Colonic mucosa (tissue), 4 donors: ENCODE measurements around the gene JPT2. TPM values are rescaled to one million over a fixed set of nuclear protein-coding genes. Genes with fewer than 3 reads are reported as not detected.

ENCODE experiments used
- DNase-seq: peaks from one replicate; pipeline ENCODE4 v3.0.0-alpha.2; 2020
- H3K27ac ChIP-seq: fragments of 200-600 bp; one replicate; pipeline ENCODE4 v1.8.0; 2021
- H3K27me3 ChIP-seq: fragments of 200-600 bp; one replicate; pipeline ENCODE4 v1.8.0; 2021
- H3K36me3 ChIP-seq: fragments of 200-600 bp; one replicate; pipeline ENCODE4 v1.8.0; 2021
- H3K4me1 ChIP-seq: fragments of 200-600 bp; one replicate; pipeline ENCODE4 v1.8.0; 2021; ENCODE audit warnings: mild to moderate bottlenecking
- H3K4me3 ChIP-seq: fragments of 200-600 bp; one replicate; pipeline ENCODE4 v1.8.0; 2021
- H3K9ac ChIP-seq, 2 donors: one replicate each; pipeline ENCODE4 v1.7.0; 2013; ENCODE audit warnings: control low read depth in 2 of 2, low read depth in 2 of 2, low read length in 2 of 2
- H3K9me3 ChIP-seq: fragments of 200-600 bp; one replicate; pipeline ENCODE4 v1.8.0; 2021
- intact Hi-C: fragments of 100-400 bp; cut with DNase I; formaldehyde crosslinking; loops from one replicate; pipeline ENCODE4 v1.14.1; 2022
- total RNA-seq, 2 donors: library from RNA; stranded (reverse); fragmentation: NEBNext Ultra II Directional in 1 of 2; extraction: Animal tissue kit (Norgen Biotek cat#: 25700) in 1 of 2; gene quantifications; one replicate each; pipeline ENCODE4 v1.2.1, GENCODE V29; 2021
- TF ChIP-seq, protein P1 (sequence below): fragments of 200-600 bp; IDR thresholded peaks from one replicate; pipeline ENCODE4 v1.8.0; 2022; ENCODE audit warnings: antibody characterized with exemption, mild to moderate bottlenecking
- donor health status: healthy.
- donor health status: DM: no; HTN: no; CAD: no.
- donor health status: DM: no; HTN: no; CAD: no.

JPT2 gene
- total RNA-seq, 2 donors from 2014 or later, result 53.5 to 123 TPM

DNA sequence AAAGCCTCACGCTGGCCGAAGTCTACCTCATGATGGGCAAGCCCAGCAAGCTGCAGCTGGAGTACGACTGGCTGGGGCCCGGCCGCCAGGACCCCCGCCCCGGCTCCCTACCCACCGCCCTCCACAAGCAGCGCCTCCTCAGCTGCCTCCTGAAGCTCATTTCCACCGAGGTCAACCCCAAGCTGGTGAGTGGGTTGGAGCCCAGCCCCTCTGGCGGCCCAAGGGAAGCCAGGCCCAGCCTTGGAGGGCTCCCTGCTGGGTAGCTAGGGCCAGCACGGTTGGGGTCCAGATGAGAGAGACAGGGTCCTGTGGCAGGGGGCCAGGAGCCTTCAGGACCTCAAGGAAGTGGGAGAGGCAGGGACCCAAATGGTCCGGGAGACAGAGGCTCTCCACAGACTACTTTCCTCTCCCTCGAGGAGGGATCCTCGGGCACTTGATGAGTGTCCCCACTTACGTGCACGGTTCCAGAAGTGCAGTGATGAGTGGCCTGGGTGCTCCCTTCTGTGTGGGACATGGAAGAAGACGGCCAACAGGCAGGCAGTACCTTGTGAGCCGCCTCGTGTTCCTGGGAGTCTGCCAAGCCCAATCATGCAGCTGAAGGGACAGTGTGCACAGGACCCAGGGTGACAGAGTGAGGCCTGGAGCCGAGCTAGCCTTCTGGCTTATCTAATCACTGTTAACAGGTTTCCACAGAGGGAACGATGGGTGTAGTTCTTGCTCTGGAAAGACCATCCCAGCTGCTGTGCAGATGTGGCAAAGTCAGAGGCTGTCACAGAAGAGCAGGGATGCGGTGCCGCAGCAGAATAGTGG is 21.1 kb upstream of the JPT2 start:
- H3K27ac ChIP-seq, result no peak overlapping the region
- H3K9ac ChIP-seq, result no peak overlapping the region
- TF ChIP-seq, protein P1, sequence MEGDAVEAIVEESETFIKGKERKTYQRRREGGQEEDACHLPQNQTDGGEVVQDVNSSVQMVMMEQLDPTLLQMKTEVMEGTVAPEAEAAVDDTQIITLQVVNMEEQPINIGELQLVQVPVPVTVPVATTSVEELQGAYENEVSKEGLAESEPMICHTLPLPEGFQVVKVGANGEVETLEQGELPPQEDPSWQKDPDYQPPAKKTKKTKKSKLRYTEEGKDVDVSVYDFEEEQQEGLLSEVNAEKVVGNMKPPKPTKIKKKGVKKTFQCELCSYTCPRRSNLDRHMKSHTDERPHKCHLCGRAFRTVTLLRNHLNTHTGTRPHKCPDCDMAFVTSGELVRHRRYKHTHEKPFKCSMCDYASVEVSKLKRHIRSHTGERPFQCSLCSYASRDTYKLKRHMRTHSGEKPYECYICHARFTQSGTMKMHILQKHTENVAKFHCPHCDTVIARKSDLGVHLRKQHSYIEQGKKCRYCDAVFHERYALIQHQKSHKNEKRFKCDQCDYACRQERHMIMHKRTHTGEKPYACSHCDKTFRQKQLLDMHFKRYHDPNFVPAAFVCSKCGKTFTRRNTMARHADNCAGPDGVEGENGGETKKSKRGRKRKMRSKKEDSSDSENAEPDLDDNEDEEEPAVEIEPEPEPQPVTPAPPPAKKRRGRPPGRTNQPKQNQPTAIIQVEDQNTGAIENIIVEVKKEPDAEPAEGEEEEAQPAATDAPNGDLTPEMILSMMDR, result no peak
- no peaks in the 10 kb centered on the region for H3K4me1 ChIP-seq
- H3K9me3 ChIP-seq, result no peaks in the 10 kb centered on the region
- H3K4me3 ChIP-seq, result no peak overlapping the region
- no peaks in the 10 kb centered on the region for H3K27me3 ChIP-seq
- peaks cover 10% of the 10 kb centered on the region for H3K36me3 ChIP-seq
- no peak for DNase-seq
- intact Hi-C loops, result no loop called here

DNA sequence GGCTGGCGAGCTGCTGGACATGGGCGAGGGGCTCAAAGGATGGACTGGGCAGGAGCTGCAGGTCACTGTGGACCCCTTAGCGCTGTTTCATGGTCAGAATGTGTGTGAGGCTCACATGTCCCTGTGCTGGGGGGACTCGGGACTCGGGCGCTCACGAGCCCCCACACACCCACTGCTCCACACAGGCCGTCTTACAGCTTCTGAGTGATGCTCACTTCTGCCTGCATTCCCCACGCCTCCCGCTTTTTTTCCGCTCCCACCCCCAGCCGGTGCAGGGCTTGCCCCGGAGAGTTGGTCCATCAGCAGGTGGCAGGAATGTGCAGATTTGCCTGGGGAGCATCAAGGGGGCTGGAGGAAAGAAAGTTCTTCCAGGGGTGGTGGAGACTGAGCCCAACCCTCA is 20.2 kb upstream of the JPT2 start:
- Histone ChIP-seq H3K27ac (no peak overlapping the region), H3K4me1 (no peaks in the 10 kb centered on the region), H3K27me3 (no peaks in the 10 kb centered on the region), H3K4me3 (no peak overlapping the region), H3K9me3 (no peaks in the 10 kb centered on the region), H3K9ac (no peak overlapping the region), H3K36me3 (peaks cover 14% of the 10 kb centered on the region)
- no peak for DNase-seq
- intact Hi-C loops, result no loop called here
- TF ChIP-seq, protein P1, result no peak

DNA sequence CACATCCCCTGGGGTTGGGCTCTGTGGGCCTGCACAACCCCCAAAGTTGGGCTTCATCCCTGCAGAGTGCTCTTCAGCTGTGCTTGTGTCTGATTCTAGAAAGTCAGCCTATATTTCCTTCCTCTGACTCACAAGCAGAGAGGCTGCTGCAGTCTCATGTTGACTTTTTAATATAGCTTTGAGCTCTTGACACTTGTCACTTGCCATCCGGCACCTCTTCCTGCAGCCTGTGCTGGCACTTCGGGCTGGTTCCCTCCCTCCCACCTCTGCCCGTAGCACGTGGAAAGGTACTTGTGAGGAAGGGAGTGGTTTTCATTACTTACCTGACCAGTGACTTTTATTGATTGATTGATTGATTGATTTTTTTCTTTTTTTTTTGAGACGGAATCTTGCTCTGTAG is 19.0 kb upstream of the JPT2 start:
- Histone ChIP-seq H3K36me3 (peaks cover 22% of the 10 kb centered on the region), H3K9ac (no peak overlapping the region), H3K27ac (no peak overlapping the region), H3K4me3 (no peak overlapping the region), H3K4me1 (no peaks in the 10 kb centered on the region), H3K27me3 (no peaks in the 10 kb centered on the region), H3K9me3 (no peaks in the 10 kb centered on the region)
- TF ChIP-seq, protein P1, result no peak
- DNase-seq, result no peak
- intact Hi-C loops, result no loop called here

DNA sequence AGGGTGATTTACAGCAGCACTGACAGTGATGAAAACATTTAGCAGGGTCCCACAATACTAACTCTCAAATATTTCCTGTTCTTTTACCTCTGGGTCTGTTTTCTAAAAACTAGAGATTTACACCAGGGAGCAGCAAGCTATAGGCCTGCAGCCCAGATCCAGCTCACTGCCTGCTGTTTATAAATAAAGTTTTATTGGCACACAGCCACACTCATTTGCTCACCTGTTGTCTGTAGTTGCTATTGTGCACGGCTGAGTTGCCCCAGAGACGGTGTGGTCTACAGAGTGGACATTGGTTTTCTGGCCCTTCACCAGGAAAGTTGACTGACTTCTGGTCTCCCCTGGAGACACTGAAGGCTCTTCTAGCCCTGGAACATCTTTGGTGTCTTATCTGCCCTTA is 16.3 kb upstream of the JPT2 start:
- Histone ChIP-seq H3K27me3 (no peaks in the 10 kb centered on the region), H3K36me3 (peaks cover 17% of the 10 kb centered on the region), H3K9ac (no peak overlapping the region), H3K9me3 (no peaks in the 10 kb centered on the region), H3K27ac (no peak overlapping the region), H3K4me3 (no peak overlapping the region), H3K4me1 (no peaks in the 10 kb centered on the region)
- TF ChIP-seq, protein P1, result no peak
- intact Hi-C loops, result no loop called here
- no peak for DNase-seq

DNA sequence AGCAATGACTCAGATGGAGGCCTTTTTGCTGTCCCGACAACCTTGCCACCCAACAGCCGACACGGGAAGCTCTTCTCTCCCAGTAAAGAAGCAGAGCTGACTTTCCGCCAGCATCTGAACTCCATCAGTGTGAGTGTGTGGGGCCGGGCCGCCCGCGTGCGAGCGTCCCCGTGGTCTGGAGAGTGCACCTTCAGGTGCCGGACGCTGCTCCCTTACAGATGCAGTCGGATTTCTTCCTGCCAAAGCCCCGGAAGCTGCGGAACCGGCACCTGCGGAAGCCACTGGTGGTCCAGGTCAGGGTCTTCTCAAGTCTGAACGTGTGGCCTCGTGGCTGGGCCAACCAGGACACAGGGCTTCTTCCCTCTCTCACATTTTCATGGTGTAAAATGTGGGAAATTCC is 15.5 kb upstream of the JPT2 start:
- Histone ChIP-seq H3K27me3 (no peaks in the 10 kb centered on the region), H3K27ac (no peak overlapping the region), H3K9me3 (no peaks in the 10 kb centered on the region), H3K4me3 (no peak overlapping the region), H3K36me3 (peaks cover 20% of the 10 kb centered on the region), H3K9ac (no peak overlapping the region), H3K4me1 (no peaks in the 10 kb centered on the region)
- DNase-seq, result no peak
- intact Hi-C loops, result no loop called here
- TF ChIP-seq, protein P1, result no peak
